ENCODE data around the gene GOLT1A.

DNA sequence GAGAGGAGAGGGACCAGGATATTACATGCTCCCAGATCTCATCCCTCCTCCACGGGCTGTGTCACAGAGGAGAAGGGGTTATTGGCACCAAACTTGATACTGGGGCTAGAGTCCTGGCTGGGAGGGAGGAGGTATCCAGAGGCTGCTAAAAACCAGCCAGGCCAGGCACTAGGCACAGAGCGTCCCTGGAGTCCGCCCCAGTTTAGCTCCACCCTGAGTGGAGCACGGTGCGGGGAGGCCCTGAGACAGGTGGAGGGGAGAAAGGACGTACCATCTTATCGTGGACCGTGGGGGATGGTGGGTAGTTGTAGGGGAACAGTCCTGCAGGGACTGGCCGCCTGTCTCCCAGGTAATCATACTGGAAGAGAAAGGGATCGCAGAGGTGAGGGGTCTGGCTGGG, 42.7 kb upstream of the GOLT1A start:
- no peak for TF ChIP-seq CTCF (conservative IDR thresholded peaks at IDR 0.05 in 1 of 2, IDR thresholded peaks at IDR 0.05 in 1 of 2; ENCODE audit: low read depth in 1 of 2, low read length in 2 of 2)
- TF ChIP-seq EZH2 (IDR thresholded peaks at IDR 0.05; ENCODE audit: low read length, missing control alignments): no peak
